Urothelium cell line (cell line): ENCODE measurements around the gene MAPK13.
A peak's percentile ranks its signal among the peaks of the same experiment; 100 is the strongest.
"Not testable (repeated sequence)": the region's sequence is repeated elsewhere in the genome, so short reads cannot be mapped to it uniquely, and the experiment has no call there.

Experiments used
- DNase-seq: peaks from one replicate; pipeline ENCODE4 v3.0.0; 2011; ENCODE audit warnings: low spot score, mixed read lengths
- FAIRE-seq: peaks from 2 replicates; lab custom pipeline; 2011; peaks lifted over from hg19 to GRCh38; lab: Jason Lieb, UNC

Gene MAPK13

GRCh38 chr6:36114798-36115408 is 15.4 kb upstream of the MAPK13 start:
- FAIRE-seq = no peak
- DNase-seq = no peak

GRCh38 chr6:36115412-36115811 is 14.9 kb upstream of the MAPK13 start:
- no peak for FAIRE-seq
- no peak for DNase-seq

- no peak for FAIRE-seq
- DNase-seq = no peak
Measured at GRCh38 chr6:36116066-36116864, 14.0 kb upstream of the MAPK13 start.

- FAIRE-seq (no peak), DNase-seq (no peak)
Measured at GRCh38 chr6:36116943-36117342, 13.4 kb upstream of the MAPK13 start.

GRCh38 chr6:36117658-36118549 is 12.4 kb upstream of the MAPK13 start:
- FAIRE-seq = no peak

GRCh38 chr6:36118550-36119107 is 11.7 kb upstream of the MAPK13 start:
- FAIRE-seq = no peak

More at GRCh38 chr6:36117658-36118549, 12.4 kb upstream of the MAPK13 start:
- DNase-seq = no peak

GRCh38 chr6:36119209-36119608 is 11.1 kb upstream of the MAPK13 start:
- DNase-seq = no peak
- no peak for FAIRE-seq

More at GRCh38 chr6:36118550-36119107, 11.7 kb upstream of the MAPK13 start:
- no peak for DNase-seq

- DNase-seq = no peak
- no peak for FAIRE-seq
Measured at GRCh38 chr6:36120018-36120417, 10.3 kb upstream of the MAPK13 start.

GRCh38 chr6:36120539-36120938 is 9.8 kb upstream of the MAPK13 start:
- DNase-seq (no peak), FAIRE-seq (no peak)

GRCh38 chr6:36120979-36121786 is 9.1 kb upstream of the MAPK13 start:
- FAIRE-seq (no peak), DNase-seq (no peak)

GRCh38 chr6:36121787-36122494 is 8.4 kb upstream of the MAPK13 start:
- DNase-seq (no peak), FAIRE-seq (no peak)

- DNase-seq (no peak), FAIRE-seq (no peak)
Measured at GRCh38 chr6:36122495-36123269, 7.6 kb upstream of the MAPK13 start.

GRCh38 chr6:36123270-36124139 is 6.8 kb upstream of the MAPK13 start:
- DNase-seq (peak; percentile 75), FAIRE-seq (no peak)

- FAIRE-seq = not testable (repeated sequence)
Measured at GRCh38 chr6:36124346-36124745, 6.0 kb upstream of the MAPK13 start.

GRCh38 chr6:36124881-36125280 is 5.4 kb upstream of the MAPK13 start:
- FAIRE-seq (no peak), DNase-seq (no peak)

More at GRCh38 chr6:36124346-36124745, 6.0 kb upstream of the MAPK13 start:
- DNase-seq = not testable (repeated sequence)

- FAIRE-seq (no peak), DNase-seq (no peak)
Measured at GRCh38 chr6:36125575-36125974, 4.7 kb upstream of the MAPK13 start.

- no peak for FAIRE-seq
Measured at GRCh38 chr6:36126121-36126520, 4.2 kb upstream of the MAPK13 start.

More at GRCh38 chr6:36126121-36126520, 4.2 kb upstream of the MAPK13 start:
- DNase-seq = no peak
